HG03108 (cell line): ENCODE measurements around the gene CALHM6.
A peak's percentile ranks its signal among the peaks of the same experiment; 100 is the strongest.
"Not testable (repeated sequence)": the region's sequence is repeated elsewhere in the genome, so short reads cannot be mapped to it uniquely, and the experiment has no call there.

Experiments
- ATAC-seq: cut with Tn5 transposase; IDR thresholded peaks from one replicate; pipeline ENCODE4 v1.9.1; 2021; ENCODE audit warnings: moderate library complexity; ENCODE audit not compliant: unreplicated experiment

Gene CALHM6

GRCh38 chr6:116475141-116475540 lies 14.0 kb downstream of the CALHM6 start:
- no peak for ATAC-seq

- peak; percentile 100 for ATAC-seq
Observed at GRCh38 chr6:116476002-116476678, 15.0 kb downstream of the CALHM6 start.

GRCh38 chr6:116482780-116483179 lies 21.6 kb downstream of the CALHM6 start:
- ATAC-seq, result no peak

GRCh38 chr6:116483616-116484015 lies 22.4 kb downstream of the CALHM6 start:
- no peak for ATAC-seq

- ATAC-seq, result no peak
Observed at GRCh38 chr6:116485559-116486184, 24.5 kb downstream of the CALHM6 start.

- no peak for ATAC-seq
Observed at GRCh38 chr6:116491610-116492330, 30.6 kb downstream of the CALHM6 start.

GRCh38 chr6:116492331-116493067 lies 31.3 kb downstream of the CALHM6 start:
- ATAC-seq, result no peak

GRCh38 chr6:116495161-116495560 lies 34.0 kb downstream of the CALHM6 start:
- not testable (repeated sequence) for ATAC-seq

- no peak for ATAC-seq
Observed at GRCh38 chr6:116497113-116497676, 36.0 kb downstream of the CALHM6 start.

GRCh38 chr6:116500969-116501433 lies 39.8 kb downstream of the CALHM6 start:
- no peak for ATAC-seq

GRCh38 chr6:116507324-116507723 lies 46.1 kb downstream of the CALHM6 start:
- no peak for ATAC-seq

GRCh38 chr6:116508527-116508926 lies 47.4 kb downstream of the CALHM6 start:
- no peak for ATAC-seq

GRCh38 chr6:116511424-116512110 lies 50.4 kb downstream of the CALHM6 start, which contains the start of gene CALHM5:
CALHM5 (plus strand) TSS chr6:116511639; CDS start chr6:116511697, 58 bp downstream.
- ATAC-seq, result no peak

GRCh38 chr6:116512111-116512559 lies 51.0 kb downstream of the CALHM6 start:
- ATAC-seq, result peak; percentile 76

GRCh38 chr6:116512734-116513133 lies 51.6 kb downstream of the CALHM6 start:
- ATAC-seq, result no peak
